Activated CD4-positive, alpha-beta T cell treated with anti-CD3 and anti-CD28 coated beads, Interleukin-2, amount 50 U/mL, for 16 hours (primary cell): ENCODE measurements around the gene CCL16.
A peak's percentile ranks its signal among the peaks of the same experiment; 100 is the strongest.
"Not testable (repeated sequence)": the region's sequence is repeated elsewhere in the genome, so short reads cannot be mapped to it uniquely, and the experiment has no call there.

Experiments
- DNase-seq: peaks from one replicate; pipeline ENCODE4 v3.0.0-alpha.2; 2020

The CCL16 gene

DNA sequence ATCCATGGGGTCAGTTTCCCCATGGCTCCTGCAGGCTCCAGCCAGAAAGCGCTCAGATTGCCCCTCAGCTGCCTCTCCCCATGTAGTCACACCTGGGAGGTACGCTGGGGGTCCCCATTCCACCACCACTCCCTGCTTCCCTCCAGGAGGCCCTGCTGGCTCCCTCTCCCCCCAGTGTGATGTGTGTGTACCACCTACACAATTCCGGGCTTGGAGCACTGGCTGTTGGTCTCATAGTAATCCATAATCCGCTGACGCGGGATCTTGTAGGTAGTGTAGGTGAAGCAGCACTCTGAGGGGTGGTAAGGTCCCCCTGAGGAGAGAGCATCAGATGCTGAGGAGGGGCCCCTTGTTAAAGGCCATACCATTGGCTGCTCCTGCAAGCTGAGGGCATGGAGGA is 2.8 kb upstream of the CCL16 start:
- no peak for DNase-seq

GRCh38 chr17:35982409-35983191 is 1.3 kb upstream of the CCL16 start:
- DNase-seq: no peak

DNA sequence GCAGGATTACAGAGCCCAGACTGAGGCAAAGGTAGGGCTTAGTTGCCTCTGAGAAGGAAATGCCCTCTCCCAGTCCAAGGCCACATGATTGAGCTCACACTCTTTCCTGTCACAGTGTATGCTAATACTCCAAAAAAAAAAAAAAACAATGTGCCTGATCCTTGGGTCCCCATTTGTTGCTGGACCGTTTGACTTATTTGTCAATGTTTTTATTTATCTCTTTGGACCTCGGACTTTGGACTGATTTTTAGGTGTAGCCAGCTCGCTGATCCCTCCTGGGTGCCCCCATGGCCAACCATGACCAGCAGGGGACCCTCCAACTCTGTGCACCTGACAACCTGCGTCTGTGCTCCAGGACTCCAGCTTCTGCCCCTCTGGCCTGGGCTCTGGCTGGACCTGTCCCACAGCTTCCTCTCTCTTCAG is 622 bp upstream of the CCL16 start:
- DNase-seq: no peak

DNA sequence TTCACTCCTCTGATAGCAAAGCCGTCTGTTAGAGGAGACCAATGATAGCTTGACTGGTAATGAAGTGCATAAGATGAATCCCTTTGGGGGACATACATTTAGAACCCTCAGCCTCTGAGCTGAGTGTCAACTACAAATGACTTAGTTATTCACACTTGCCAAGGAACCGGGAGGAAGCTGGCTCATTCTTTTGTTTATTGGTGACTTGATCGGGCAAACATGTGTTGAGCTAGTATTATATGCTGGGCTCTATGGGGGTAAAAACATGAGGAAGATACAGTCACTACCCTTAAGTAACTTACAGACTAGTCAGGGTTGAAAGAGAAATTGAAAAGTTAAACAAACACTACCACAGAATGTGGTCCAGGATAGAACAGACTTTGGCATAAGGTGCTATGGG is 3.0 kb downstream of the CCL16 start:
- DNase-seq: no peak

DNA sequence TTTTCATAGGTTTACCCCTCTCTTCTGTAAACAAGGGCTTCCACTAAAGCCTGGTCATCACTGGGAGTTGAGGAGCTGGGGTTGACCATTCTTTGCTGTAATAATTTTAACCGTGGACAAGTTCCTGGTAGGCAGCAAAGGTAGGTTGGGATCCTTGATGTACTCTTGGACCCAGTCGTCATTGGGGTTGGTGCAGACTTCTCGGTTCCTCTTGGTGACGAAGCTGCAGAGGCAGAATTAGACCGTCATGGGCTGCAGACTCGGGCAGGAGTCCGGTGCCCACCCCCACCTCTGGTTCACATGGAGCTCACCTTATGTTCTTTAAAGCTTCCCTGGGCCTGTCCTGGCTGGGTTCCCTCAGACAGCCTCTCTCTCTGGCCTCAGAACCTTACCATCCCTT is 3.8 kb downstream of the CCL16 start:
- DNase-seq: no peak

- no peak for DNase-seq
Observed at GRCh38 chr17:35973333-35974260, 7.7 kb downstream of the CCL16 start.

DNA sequence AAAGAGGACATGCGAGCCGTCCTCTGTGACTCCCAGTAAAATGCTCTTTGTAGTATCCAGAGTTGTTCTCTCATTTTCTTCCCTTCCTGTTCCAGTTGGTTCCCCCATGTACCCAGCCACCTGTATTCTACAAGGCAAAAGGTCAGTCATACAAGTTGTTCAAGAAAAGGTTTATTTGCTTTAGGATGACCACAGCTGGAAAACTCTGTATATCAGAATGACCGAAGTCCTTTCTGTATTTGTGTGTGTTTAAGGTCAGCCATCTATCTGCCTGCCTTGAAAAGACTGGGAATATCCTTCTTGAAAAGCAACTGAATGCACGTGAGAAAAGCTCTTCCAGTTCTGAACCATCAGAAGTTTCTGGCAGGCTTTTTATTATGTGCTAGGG is 8.4 kb downstream of the CCL16 start:
- DNase-seq: no peak

DNA sequence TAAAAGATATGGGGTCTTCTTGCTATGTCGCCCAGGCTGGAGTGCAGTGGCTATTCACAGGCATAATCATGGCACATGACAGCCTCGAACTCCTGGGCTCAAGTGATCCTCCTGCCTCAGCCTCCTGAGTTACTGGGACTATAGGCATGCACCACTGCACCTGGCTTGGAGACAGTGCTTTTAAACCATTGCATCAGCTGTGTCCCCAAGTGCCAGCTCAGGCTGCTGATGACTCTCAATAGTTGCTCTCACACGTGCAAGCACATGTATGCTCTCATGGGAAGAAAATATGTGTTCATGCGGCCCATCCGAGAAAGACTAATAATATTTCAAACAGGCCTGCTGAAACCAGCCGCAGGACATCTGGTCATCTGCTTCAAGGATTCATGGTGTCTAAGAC is 8.8 kb downstream of the CCL16 start:
- no peak for DNase-seq

- DNase-seq: no peak
Observed at GRCh38 chr17:35972066-35972465, 9.2 kb downstream of the CCL16 start.

DNA sequence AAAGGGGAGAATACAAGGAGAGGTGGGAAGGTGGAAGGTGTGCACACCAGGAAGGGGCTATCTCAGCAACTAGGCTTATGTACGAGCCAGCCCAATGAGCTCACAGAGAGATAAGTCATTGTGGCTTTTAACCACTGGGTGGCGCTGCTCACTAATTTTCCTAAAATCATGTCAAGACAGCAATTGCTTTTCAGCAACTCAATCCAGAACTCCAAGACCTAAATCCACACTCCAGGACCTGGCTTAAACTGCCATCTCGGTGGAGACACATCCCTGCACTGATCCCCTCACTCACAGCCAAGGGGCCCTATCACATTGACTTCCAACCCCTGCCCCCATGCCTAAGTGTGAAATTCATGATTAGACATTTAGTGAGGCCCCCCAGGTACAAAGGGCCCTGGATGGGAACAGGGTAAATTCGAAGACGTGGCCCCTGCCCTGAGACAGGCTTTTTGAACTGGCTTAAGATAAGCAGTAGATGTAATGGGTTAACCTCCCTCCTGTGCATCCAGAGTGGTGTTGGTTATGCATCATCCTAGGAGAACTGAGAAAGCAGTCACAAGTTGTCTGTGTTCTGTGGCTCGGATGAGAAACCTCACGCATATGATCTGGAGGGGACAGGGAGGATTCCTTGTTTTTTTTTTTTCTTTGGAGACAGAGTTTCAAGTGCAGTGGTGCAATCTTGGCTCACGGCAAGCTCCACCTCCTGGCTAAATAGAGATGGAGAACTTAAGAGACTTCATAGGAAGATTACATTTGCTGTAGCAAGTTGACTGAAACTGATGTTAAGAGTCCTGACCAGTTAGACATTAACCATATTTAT is 11.5 kb downstream of the CCL16 start:
- DNase-seq: peak; percentile 84

GRCh38 chr17:35968520-35969054 is 12.7 kb downstream of the CCL16 start:
- DNase-seq: no peak

DNA sequence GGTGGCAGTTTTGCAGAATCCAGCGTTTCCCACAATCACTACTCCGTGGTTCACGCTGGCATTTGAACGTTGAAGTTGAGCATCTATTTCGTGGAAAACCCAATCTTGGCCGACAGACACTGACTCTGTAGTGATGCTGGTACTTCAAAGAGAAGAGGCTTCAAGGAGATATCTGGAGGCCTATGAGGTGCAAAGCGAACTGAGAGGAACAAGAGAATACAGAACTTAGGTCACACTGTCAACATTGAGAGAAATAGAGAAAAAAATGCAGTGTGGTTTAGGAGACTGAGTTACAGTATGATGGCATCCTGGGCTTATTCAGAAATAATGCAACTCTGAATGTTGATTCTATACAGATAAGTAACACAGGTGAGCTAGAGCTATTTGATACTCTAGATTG is 16.0 kb downstream of the CCL16 start:
- DNase-seq: peak; percentile 23

DNA sequence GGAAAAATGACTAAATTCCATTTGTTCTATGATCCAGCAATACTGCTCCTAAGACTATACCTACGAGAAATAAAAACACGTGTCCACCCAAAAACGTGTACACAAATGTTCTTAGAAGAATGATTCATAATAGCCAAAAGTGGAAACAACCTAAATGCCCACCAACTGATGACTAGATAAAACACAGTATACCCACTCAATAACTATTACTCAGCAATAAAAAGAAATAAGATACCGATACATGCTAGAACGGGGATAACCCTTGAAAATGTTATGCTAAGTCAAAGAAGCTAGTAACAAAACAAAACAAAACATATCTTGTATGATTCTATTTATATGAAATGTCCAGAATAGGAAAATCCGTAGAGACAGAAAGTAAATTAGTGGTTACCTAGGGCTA is 17.6 kb downstream of the CCL16 start:
- DNase-seq: no peak

DNA sequence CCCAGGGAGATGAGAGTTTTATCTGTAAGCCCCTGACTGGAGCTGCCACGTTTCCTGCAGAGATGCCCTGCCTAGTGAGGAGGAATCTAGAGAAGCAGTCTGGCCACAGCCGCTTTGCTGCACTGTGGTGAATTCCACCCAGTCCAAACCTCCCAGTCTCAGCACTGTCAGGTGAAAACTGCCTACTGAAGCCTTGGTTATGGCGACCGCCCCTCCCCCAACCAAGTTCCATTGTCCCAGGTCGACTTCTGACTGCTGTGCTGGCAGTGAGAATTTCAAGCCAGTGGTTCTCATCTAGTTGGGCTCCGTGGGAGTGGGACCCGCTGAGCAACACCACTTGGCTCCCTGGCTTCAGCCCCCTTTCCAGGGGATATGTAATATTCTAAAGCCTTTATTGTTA is 27.6 kb downstream of the CCL16 start:
- no peak for DNase-seq

DNA sequence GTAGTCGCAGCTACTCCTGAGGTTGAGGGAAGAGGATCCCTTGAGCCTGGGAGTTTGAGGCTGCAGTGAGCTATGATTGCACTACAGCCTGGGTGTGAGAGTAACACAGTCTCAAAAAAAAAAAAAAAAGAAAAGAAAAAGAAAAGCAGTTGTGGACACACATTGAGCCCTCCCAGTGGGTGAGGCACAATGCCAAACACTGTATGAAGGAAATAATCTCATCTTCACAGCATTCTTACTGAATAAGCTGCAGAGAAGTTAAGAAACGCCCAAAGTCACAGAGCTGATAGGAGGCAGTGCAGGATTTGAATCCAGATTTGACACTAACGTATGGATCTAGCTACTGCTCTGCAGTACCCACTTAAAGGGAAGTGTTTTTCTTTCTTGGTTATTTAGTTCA is 31.9 kb downstream of the CCL16 start:
- DNase-seq: no peak

- no peak for DNase-seq
Observed at GRCh38 chr17:35948092-35948491, 33.2 kb downstream of the CCL16 start.

GRCh38 chr17:35947156-35947585 is 34.1 kb downstream of the CCL16 start:
- peak; percentile 58 for DNase-seq

- no peak for DNase-seq
Observed at GRCh38 chr17:35944151-35944550, 37.1 kb downstream of the CCL16 start.

DNA sequence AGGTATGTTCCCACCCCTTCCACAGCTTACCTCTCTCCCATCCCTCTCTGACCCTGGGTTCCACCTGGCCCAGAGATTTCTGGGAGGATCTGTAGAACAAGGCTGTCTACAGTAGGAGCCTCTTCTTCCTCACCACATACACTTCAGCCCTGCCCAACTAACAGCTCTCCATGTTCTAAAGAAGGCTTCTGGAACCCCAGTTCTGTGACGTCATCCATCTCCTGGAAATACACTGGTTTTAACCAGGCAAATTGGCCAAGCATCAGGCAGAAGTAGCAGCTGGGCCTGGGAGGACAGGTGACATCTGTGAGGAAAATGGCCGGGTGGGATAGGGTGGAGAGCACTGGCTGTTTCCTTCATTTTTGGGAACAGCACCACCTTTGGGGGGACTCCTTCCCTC is 37.8 kb downstream of the CCL16 start, which contains the start of gene LYZL6:
LYZL6 (minus strand) TSS at position 177 of the 400 bp plus-strand sequence. CDS start 4,357 bp downstream, outside the sequence.
- DNase-seq: no peak

GRCh38 chr17:35942588-35943186 is 38.6 kb downstream of the CCL16 start:
- no peak for DNase-seq

DNA sequence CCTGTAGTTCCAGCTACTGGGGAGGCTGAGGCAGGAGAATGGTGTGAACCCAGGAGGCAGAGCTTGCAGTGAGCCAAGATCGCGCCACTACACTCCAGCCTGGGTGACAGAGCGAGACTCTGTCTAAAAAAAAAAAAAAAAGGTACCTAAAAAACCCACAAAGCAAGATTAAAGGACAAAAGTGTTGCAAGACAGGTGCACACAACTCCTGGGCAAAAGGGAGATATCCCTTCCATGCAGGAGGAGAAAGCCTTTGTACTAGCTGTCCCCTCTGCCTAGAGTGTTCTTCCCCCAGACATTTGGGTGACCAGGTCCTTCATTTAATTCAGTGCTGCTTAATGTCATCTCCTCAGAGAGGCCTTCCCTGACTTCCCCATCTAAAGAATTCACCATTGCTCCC is 42.8 kb downstream of the CCL16 start:
- DNase-seq: not testable (repeated sequence)

- no peak for DNase-seq
Observed at GRCh38 chr17:35936063-35936462, 45.2 kb downstream of the CCL16 start.
